Activated CD8-positive, alpha-beta memory T cell treated with anti-CD3 and anti-CD28 coated beads, Interleukin-2, amount 50 U/mL, for 4 hours (primary cell): ENCODE results near the gene EGLN1.

Experiments
- DNase-seq: peaks from one replicate; pipeline ENCODE4 v3.0.0-alpha.2; 2020

EGLN1 gene

DNA sequence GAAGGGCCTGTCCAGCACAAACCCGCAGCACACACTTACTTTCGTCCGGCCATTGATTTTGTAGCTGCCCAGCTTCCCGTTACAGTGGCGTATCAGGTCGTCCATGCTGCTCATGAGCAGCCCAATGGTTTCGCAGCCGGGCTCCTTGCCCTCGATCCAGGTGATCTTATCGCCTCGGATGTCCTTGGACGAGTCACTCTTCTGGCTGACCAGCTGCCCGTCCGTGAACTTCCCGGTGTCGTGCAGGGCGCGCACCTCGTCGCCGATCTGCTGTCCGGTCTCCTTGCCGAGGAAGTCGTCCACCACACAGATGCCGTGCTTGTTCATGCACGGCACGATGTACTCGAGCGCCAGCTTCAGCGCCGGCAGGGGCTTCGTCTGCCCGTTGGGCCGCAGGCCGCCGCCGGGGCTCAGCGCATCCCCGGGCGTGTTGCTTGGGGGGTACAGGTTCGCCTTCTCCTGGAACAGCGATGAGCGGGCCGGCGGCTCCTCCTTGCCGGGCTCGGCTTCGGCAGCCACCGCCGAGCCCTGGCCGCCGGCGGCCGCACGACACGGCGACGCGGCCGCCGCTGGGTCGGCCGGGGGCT, 1.0 kb downstream of the EGLN1 start:
- peak; percentile 48 for DNase-seq

DNA sequence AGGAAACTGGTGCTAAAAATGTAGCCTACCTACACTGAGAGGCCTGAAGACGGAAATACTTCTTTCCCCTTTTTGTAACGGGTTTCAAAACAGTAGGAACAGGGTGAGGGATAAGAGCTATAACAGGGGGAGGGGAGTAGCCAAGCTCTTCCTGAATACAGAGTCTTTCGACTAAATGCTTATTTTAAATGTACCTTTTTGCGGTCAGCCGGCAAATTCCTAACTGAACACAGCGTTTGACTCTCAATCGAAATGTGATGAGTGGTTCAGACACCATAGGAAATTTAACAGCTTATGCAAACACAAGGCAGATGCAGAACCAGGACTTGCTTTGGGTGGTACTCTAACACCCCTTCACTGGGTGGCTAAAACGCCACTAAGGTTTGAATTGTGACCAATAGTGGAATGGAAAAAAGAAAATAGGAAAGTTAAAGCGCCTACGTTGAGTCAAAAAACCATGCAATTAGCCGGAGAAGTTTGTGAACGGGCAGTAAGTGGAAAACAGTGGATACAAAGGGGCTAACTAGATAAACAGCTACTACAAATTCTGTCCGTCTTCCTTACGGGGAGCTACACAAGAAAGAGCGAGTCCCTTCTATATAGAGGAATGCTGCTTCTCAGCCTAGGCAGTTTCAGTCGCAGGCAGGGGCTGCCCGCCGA, 1.7 kb downstream of the EGLN1 start:
- DNase-seq = no peak

DNA sequence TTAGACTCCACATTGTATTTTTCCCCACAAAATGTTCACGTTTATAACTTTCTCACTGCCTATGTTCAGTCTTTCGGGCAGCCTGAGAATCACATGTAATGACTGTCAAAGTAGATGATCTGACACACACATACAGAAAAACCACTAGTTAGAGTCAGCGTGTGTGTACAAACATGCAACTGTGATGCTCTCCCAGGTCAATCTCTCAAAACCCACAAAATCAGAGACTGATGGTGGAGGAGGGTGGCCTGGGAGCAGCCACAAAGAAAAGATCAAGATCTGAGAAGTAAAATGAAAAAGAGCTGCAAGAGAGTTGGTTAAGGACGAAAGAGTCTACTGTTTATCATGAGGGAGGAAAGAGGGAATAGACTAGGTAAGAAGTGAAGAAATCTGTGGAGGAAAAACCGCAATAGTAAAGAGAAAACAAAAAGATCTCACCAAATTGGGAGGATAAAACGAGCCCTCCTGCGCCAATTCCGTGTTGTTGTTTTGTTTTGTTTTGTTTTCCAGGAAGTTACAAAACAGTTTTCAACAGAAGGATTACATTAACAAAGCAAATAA, 2.3 kb downstream of the EGLN1 start:
- DNase-seq = no peak

DNA sequence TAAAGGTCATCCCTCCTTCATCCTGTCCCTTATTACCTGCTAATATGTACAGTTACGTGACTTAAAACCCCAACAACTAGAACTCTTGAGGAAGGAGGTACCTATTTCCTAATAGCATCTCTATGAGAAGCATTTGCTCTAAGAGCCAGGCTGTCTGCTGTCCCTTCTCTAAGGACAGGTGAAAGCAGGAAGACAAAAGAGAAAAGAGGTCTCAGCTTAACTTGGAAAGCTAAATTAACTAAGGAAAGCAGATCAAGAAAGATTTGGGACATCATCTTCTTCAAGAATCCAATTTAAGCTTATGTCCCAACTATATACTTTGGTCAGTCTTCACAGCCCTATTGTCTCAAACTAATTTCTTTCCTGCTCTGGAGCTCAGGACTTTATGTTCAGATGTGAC, 2.9 kb downstream of the EGLN1 start:
- no peak for DNase-seq

DNA sequence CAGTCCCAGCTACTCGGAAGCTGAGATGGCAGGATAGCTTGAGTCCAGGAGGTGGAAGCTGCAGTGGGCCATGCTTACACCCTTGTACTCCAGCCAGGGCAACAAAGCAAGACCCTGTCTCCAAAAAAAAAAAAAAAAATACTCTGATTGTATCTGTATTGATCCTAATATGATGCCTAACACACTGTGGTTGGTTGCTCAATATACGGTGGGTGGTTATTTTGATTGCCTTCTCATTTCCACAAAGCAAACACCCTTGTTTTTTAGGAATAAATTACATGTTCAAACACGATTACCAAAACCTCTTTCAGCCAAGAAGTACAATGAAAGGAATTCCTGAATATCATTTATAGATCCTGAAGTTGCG, 3.4 kb downstream of the EGLN1 start:
- DNase-seq = no peak

DNA sequence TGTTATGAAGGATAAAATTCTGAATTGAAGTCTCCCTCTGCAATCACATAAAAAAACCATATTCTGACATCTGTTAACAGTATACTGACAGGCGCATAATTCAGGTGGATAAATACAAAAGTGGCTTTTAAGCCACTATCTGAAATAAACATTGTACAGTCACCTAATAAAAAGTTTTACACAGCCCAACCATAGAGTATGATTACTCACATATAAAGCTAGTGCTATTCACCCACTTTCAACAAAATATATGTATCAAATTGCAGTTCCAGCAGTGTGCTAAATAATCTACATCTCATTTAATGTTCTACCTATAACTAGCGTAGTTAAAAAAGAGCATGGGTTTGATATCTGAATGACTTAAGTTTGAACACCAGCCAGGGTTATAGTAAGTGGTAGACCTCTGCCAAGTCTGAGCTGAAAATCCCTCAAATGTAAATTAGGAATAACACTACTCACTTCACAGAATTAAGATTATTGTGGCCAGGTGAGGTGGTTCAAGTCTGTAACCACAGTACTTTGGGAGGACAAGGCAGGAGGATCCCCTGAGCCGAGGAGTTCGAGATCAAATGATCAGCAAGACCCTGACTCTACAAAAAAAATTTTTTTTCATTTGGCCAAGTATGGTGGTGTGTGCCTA, 3.9 kb downstream of the EGLN1 start:
- DNase-seq = no peak

DNA sequence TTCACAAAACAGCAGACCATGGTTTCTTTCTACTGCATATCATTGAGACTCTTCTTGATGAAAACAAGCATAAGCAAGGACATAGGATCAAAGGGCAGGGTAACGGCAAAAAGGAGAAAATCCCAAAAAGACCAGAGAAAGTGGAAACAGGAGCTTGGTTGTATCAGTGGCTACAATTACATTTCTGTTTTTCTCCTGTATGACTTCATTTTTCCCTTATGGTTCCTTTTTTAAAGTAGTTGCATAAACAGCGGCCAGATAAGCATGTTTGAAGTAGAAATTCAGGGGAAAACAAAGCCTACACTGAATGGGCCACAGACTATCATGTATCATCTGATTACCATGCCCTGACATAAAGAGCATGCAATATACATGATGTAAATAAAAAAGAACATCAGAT, 4.6 kb downstream of the EGLN1 start:
- DNase-seq = no peak

DNA sequence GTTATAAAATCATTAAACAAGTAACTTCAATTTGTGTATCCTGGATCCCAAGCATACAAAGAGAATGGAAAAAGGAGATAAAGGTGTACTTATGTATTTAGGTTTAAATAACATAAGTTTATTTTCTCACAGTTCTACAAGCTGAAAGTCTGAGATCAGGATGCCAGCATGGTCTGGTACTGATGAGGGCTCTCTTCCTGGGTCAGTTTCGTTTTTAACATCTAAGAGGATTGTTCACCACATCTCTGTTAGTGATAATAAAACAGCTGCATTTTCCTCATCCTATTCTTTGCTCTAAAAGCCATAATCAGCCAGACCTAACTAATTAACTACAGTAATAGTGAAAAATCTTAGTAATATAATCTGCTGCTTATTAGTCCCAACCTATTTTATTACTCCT, 5.2 kb downstream of the EGLN1 start:
- DNase-seq = no peak

DNA sequence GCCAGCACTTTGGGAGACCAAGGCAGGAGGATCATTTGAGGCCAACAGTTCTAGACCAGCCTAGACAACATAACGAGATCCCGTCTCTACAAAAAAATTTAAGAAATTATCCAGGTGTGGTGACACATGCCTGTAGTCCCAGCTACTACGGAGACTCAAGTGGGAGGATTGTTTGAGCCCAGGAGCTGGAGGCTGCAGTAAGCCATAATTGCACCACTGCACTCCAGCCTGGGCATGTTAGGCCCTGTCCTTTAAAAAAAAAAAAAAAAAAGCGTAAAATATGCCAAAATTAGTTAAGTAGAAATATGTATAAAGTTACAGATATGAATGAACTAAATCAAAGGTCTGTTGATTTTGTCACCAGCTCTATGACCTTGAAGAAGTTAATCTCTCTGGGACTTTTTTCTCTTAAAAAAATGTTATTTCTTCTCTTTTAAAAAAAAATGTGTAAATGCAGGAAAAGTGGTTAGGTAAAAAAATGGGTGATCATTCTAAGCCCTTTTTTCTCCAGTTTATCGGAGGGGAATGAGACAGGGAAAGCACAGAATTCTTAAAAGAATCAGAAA, 7.0 kb downstream of the EGLN1 start:
- no peak for DNase-seq

DNA sequence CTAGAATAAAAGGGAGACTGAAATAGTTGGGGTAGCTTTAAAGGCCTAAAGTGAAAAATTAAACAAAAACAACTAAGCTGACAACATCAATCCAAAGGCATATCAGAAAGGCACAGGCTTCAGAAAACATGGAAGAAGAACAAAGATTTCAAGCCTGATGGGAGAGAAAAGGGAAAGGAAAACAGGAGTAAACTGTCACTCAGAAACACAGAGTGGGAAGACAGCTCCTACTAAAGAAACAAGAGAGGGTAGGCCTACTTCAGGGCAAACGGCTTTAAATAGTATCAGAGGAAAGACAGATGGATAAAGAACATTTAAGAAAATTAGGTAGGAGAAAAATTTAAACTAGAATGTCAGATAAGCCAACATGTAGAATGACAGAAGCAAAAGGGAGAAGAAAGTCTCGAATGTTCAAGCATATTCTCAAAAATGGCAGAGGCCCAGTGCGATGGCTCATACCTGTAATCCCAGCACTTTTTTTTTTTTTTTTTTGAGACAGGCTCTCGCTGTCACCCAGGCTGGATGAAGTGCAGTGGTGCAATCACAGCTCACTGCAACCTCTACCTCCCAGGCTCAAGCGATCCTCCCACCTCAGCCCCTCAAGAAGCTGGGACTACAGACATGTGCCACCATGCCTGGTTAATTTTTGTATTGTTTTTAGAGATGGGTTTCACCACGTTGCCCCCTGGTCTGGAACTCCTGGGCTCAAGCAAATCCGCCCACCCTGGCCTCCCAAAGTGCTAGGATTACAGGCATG, 7.6 kb downstream of the EGLN1 start:
- DNase-seq = no peak

DNA sequence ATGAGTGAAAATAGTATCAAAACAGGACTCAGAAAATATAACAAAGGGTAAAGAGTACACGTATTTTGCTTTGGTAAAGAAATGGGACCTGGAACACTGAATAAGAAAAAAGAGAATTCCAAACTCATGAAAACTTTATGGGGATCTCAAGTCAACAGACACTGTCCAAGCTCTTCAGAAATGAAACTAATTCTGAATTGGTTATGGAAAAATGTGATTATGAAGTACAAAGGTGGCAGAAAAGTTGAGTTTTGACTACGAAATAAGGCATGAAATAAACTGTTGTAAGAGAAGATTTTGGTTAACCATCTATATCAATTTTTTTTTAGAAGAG, 8.4 kb downstream of the EGLN1 start:
- DNase-seq = no peak

DNA sequence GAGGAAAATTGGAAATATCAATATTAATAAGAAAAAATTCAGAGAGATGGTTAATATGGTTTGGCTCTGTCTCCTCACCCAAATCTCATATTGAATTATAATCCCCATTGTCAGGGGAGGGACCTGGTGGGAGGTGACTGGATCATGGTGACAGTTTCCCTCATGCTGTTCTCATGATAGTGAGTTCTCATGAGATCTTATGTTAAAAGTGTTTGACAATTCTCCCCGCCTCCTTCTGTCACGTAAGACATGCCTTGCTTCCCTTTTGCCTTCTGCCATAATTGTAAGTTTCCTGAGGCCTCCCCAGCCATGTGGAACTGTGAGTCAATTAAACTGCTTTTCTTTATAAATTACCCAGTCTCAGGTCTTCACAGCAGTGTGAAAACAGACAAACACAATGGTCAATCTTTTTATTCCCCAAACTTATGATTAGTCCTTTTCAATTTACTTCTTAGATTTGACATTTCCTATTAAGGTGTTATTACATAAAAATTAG, 11.0 kb downstream of the EGLN1 start:
- no peak for DNase-seq

DNA sequence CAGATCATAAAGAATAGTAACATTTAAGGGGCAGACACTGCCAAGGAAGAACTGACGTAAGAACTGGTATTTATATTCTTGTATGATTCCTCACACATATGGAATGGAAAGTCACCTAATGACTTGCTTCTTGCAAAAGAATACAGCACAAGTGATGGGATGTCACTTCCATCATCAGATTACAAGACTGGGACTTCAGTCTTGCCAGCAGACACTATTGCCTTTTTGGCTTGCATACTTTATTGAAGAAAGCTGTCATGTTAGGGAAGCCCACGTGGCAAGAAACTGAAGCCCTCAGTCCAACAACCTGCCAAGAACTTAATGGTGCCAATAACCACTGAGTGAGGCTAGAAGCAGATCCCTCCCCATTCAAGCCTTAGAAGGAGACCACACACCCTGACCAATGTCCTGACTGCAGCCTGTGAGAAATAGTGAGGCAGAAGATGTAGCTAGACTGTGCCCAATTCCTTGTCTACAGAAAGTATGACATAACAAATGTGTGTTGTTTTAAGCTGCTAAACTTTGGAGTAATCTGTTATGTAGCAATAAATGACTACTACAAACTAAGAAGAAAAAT, 12.0 kb downstream of the EGLN1 start:
- no peak for DNase-seq

DNA sequence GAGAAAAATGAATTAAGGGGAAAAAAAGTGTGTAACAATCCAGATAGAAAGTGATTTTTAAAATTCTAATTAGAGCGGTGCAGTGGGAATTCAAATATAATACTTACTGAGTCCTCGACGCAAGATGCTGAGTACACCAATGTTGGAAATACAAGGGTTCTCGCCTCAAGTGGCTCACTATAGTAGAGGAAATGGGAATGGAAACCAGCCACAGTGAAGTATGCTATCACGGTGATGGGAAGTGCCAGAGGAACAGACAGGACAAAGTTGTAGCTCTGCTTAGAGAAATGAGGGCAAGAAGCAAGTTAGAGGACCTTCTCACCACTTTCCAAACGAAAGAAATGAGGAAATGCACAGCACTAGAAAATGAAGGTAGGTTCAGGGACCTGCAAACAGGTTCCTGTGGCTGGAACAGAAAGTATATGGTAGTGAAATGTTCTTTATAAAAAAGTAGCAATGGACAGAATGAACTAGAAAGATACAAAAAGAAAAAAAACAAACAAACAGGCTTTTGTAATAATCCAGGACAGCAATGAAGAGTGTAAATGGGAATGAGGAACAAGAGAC, 13.5 kb downstream of the EGLN1 start:
- no peak for DNase-seq

DNA sequence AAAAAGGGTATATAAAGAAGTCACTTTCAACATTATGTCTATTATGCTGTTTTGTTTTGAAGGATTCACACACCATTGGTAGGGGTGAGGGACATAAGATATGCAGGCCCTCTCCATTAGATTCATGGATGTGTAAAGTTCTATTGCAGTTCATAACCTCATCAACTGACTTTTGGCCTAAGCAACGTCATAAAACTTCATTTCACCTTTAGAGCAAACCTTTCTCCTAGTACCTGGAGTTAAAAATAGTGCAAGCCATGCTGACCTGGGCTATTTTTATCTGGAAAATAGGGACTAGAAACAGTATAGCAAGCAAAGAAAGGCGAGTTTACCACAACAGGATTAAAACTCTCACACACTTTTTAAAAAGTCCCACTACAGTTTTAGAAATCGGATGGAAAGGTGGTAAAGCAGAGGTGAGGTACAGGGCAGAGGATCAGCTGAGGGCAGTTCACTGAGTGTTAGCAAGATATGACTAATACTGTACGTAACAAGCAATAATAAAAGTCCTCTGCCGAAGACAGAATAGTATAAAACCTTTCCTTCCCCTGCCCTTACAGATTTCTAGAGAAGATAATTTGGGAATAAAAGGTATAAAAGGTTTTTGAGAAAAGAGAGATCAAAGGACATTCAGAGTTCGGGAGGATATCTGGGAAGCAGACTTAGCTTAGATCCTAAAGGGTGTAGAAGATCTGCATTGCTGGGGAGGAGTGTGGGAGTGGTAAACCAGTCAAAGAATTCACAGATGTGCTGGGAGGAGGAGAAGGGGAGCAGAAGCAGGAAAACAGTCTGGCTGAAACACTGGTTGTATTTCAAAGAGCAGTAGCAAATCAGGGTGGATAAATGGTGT, 14.3 kb downstream of the EGLN1 start:
- DNase-seq = no peak

DNA sequence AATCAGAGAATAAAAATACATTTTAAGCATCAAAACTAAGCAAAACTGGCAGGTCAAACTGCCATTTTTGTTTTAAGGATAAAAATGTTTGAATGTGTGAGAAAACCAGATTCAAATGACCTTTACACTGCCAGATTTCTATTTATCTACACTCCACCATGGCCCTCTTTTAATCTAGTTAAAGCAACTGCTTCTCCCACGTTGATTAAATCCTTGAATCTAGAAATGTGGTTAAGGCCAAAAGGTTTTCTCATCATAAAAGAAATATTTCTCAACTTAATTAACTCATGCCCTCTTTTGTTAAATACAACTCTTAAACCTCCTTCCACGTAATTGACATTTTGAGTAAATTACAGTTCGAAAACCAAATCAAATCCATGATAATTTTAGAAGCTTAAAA, 15.0 kb downstream of the EGLN1 start:
- no peak for DNase-seq

DNA sequence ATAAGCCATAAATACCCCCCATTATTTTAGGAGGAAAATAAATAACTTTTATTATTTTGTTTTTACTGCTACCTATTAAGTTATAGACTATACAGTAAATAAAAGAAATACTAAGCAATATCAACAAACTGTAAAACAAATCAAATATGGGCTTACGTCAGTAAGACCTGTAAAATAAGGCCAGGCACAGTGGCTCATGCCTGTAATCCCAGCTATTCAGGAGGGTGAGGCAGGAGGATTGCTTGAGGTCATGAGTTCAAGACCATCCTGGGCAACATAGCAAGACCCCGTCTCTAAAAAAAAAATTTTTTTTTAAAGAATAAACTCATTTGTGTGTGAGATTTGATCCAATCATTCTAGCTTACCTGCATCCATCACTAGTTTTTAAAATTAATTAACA, 17.8 kb downstream of the EGLN1 start:
- no peak for DNase-seq

DNA sequence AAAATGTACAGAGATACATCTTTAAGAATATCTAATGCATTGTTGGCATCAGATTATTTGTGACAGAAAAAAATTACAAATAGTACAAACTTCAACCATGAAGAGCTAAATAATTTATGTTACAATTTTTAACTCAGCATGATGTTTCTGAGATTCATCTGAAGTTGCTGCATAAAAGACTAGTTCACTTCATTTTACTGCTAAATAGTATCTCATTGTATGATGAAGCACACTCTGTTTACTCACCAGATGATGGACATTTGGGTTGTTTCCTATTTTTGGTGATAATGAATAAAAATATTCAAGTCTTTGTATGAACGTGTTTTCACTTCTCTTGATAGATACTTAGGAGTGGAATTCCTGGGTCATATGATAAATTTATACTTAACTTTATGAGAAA, 20.6 kb downstream of the EGLN1 start:
- DNase-seq = no peak

DNA sequence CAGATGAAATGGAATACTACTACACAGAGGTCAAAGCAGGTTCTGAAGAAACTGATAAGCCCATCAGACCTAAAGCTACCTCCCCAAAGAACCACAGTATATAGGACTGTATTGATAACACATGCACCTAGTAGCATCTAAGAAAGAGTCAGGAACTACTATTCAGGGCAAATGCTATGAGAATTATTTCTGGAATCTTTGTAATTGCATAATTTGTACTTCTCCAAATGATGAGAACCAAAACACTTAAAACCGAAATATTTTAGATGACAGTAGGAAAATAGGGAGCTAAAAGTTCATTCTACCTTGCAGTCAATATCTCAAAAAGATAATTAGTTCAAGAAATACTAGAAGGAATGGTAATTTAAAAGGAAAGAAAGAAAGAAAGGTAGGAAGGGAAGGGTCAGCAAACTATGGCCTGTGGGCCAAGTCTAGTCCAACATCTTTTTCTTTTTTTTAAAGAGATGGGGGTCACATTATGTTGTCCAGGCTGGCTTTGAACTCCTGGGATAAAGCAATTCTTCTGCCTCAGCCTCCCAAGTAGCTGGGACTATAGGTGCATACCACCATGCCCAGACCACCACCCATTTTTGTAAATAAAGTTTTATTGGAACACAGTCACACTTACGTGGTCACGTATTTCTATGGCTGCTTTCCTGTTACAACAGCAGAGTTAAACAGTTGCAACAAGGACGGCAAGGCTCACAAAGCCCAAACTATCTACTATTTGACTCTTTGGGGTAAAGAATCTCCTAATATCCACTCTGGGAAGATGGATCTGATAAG, 24.0 kb downstream of the EGLN1 start:
- no peak for DNase-seq

DNA sequence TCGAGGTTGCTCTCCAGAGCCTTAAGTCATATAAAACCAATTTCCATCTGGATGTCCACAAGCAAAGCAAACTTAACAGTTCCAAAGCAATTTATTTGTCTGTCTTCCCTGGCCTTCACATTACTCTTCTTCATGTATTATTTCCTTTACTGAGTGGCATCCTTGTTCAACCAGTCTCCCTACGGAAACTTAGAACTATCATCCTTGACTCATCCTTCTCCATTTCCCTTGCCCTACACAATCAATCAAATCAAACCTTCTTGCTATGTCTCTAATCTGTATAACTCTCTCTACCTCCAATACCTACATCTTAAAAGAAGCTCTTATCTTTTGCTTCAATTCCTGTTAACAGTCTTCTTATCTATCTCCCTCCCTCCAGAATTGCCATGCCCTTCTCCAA, 25.4 kb downstream of the EGLN1 start:
- no peak for DNase-seq

DNA sequence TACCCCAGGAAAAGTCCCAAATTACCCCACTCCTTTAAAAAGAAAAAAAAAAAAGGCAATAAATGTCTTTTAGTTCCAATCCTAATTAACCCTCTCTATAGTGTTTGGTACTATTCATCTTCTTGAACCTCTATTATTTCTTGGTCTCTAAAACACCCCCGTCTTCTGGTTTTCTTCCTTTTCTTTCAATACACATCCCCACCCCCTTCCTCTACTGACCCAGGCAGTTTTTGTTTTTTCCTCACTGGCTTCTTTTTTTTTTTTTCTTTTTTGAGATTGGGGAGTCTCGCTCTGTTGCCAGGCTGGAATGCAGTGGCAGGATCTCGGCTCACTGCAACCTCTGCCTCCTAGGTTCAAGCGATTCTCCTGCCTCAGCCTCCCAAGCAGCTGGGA, 26.1 kb downstream of the EGLN1 start:
- DNase-seq = no peak
